GM10266 (cell line): ENCODE results near the gene ENKD1.

Source experiments
- DNase-seq: peaks from one replicate; pipeline ENCODE4 v3.0.0; 2012; ENCODE audit errors: extremely low spot score
- CTCF ChIP-seq: IDR thresholded peaks from 2 replicates; pipeline ENCODE4 v1.5.1; 2012; ENCODE audit warnings: mild to moderate bottlenecking, low read depth; ENCODE audit not compliant: control insufficient read depth, insufficient read depth; ENCODE audit errors: missing control alignments

ENKD1 gene

GRCh38 chr16:67636713-67637112 lies 29.8 kb downstream of the ENKD1 start:
- no peak for DNase-seq
- no peak for TF ChIP-seq CTCF

DNA sequence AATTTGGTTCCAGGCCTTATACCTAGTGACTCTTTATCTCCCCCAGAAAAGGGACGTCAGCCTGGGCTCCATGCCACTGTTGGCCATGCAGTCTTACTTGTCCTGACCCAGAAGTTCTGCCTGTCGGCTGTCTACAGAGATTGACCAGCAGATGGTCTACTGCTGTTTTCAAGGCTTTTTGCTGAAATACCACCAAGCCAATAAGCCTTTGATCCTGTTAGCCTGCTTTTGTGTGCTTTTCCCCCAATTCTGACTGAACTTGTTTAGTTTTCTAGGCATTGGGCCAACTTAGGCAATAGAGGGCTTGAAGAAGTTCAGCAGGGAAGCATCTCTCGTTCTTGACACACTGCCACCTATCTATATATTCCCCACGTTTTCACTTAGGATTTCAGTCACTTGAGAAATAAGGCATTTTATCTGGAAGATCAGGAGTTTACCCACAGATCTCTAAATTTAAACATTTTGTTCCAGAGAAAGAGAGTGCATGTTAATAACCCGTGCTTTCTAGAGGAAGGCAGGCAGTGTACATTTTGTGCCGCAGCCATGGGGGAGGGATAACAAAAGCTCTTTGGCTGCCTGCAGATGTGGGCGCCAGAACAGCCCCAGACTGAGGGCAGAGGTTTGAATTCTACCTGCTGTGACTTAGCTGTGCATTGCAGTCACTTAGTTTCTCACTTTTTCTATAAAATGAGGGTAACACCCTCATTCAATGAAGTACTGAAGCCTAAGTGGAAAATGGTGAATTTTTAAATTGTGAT lies 34.0 kb downstream of the ENKD1 start:
- no peak for DNase-seq
- no peak for TF ChIP-seq CTCF

DNA sequence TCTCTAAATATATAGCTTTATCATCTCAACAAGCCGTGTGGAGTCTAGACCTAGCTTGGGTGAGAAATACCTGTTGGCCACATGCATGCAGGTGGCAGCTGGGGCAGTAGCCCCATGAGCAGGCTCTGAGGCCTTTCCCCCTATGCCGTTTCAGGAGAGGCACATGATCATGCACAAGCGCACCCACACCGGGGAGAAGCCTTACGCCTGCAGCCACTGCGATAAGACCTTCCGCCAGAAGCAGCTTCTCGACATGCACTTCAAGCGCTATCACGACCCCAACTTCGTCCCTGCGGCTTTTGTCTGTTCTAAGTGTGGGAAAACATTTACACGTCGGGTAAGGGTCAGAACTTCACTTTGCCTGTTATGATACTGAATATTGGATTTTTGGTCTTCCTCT lies 38.3 kb downstream of the ENKD1 start:
- TF ChIP-seq CTCF: no peak
- DNase-seq: no peak

GRCh38 chr16:67613808-67614207 lies 52.7 kb downstream of the ENKD1 start:
- peak; percentile 18 for TF ChIP-seq CTCF
- no peak for DNase-seq
